ENCODE data around the gene NPPA.

DNA sequence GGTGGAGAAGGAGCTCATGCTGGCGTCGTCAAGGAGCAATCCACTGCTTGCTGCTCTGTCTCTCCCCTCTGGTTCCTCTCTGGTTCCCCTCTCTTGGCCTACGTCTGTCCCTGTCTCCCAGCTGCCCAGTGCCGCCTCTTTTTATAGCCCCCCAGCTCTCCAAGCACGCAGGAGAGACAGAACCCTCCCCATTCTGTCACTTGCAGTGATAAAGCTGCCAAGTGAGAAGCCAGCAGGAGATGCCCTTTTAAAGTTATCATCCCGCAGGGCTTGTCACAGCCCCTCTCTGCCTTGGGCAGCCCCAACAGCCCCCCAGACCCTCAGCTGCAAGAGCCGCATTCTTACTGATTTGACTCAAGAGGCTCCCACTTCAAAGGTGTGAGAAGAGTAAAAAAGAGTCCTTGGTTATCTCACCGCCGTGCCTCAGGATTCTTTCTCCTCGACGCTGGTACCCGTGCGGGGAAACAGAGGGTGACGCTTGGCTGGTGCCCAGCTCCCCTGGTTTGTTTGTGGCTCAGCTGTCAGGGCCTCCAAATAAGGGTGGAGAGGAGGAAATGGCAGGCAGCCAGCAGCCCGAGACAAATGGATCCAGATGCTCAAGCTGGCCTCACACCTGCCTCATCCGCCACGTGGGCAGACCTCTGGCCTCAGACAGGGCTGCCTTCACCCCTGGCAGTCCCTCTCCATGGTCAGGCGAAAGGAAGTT, at the start of gene NPPA:
- TF ChIP-seq, protein P1, sequence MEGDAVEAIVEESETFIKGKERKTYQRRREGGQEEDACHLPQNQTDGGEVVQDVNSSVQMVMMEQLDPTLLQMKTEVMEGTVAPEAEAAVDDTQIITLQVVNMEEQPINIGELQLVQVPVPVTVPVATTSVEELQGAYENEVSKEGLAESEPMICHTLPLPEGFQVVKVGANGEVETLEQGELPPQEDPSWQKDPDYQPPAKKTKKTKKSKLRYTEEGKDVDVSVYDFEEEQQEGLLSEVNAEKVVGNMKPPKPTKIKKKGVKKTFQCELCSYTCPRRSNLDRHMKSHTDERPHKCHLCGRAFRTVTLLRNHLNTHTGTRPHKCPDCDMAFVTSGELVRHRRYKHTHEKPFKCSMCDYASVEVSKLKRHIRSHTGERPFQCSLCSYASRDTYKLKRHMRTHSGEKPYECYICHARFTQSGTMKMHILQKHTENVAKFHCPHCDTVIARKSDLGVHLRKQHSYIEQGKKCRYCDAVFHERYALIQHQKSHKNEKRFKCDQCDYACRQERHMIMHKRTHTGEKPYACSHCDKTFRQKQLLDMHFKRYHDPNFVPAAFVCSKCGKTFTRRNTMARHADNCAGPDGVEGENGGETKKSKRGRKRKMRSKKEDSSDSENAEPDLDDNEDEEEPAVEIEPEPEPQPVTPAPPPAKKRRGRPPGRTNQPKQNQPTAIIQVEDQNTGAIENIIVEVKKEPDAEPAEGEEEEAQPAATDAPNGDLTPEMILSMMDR (conservative IDR thresholded peaks at IDR 0.05) = no peak
- no peak for TF ChIP-seq EZH2 (IDR thresholded peaks at IDR 0.05; ENCODE audit: low read depth)
